PC-9 (cell line): Measurements from ENCODE around the gene CCDC194. TPM values are rescaled to one million over a fixed set of nuclear protein-coding genes. Genes with fewer than 3 reads are reported as not detected.

Experiments
- BruUV-seq: library from RNA; stranded (reverse); fragments of 400-500 nt; replicated peaks from 2 replicates; lab custom pipeline; 2021; lab: Mats Ljungman, UMichigan
- CTCF ChIA-PET: fragments of 300-600 bp; sonication (Branson Sonifier 250); formaldehyde crosslinking; loops from one replicate; lab custom pipeline; 2022; ENCODE audit warnings: antibody characterized with exemption; lab: Charles Lee
- POLR2A ChIA-PET: fragments of 300-600 bp; sonication (Branson Sonifier 250); formaldehyde crosslinking; loops from one replicate; lab custom pipeline; 2022; ENCODE audit warnings: antibody characterized with exemption; ENCODE audit not compliant: unreplicated experiment; lab: Charles Lee
- DNase-seq, 2 experiments: peaks; one replicate each; pipeline versions ENCODE4 v3.0.0 to v3.0.0-alpha.2; 2015 to 2022; ENCODE audit warnings: mixed read lengths in 1 of 2
- H2AFZ ChIP-seq: fragments of 200-600 bp; sonication (generic); 2 replicates; pipeline ENCODE4 v1.8.1; 2017; ENCODE audit warnings: antibody characterized with exemption
- H3F3A ChIP-seq: fragments of 200-600 bp; sonication (generic); 2 replicates; pipeline ENCODE4 v1.8.1; 2017; ENCODE audit warnings: antibody characterized with exemption, mild to moderate bottlenecking, low read depth; ENCODE audit not compliant: insufficient read depth
- H3K27ac ChIP-seq: fragments of 200-600 bp; sonication (generic); 2 replicates; pipeline ENCODE4 v1.6.1; 2016; ENCODE audit warnings: mixed run types
- H3K27me3 ChIP-seq: fragments of 200-600 bp; sonication (generic); 2 replicates; pipeline ENCODE4 v1.6.1; 2016; ENCODE audit warnings: low read depth, mixed run types; ENCODE audit not compliant: insufficient read depth
- H3K36me3 ChIP-seq: fragments of 200-600 bp; sonication (generic); 2 replicates; pipeline ENCODE4 v1.6.1; 2016; ENCODE audit warnings: low read depth, mixed run types
- H3K4me1 ChIP-seq: fragments of 200-600 bp; sonication (generic); replicated peaks from 2 replicates; pipeline ENCODE4 v1.6.1; 2016; ENCODE audit warnings: mixed run types; ENCODE audit not compliant: insufficient read depth
- H3K4me2 ChIP-seq: fragments of 200-600 bp; sonication (generic); 2 replicates; pipeline ENCODE4 v1.6.1; 2017; ENCODE audit warnings: mixed run types
- H3K4me3 ChIP-seq: fragments of 200-600 bp; sonication (generic); 2 replicates; pipeline ENCODE4 v1.6.1; 2016; ENCODE audit warnings: mixed run types
- H3K79me2 ChIP-seq: fragments of 200-600 bp; sonication (generic); 2 replicates; pipeline ENCODE4 v1.6.1; 2017; ENCODE audit warnings: low read depth, mixed run types
- H3K9me2 ChIP-seq: fragments of 200-600 bp; sonication (generic); 2 replicates; pipeline ENCODE4 v1.8.1; 2017; ENCODE audit warnings: mild to moderate bottlenecking; ENCODE audit not compliant: insufficient read depth
- H3K9me3 ChIP-seq: fragments of 200-600 bp; sonication (generic); 2 replicates; pipeline ENCODE4 v1.8.1; 2016; ENCODE audit warnings: low read depth; ENCODE audit not compliant: insufficient read depth
- H4K20me1 ChIP-seq: fragments of 200-600 bp; sonication (generic); 2 replicates; pipeline ENCODE4 v1.8.1; 2017; ENCODE audit not compliant: insufficient read depth
- CTCF ChIP-seq: fragments of 200-600 bp; sonication (generic); conservative IDR thresholded peaks from 2 replicates; pipeline ENCODE4 v1.6.1; 2017; ENCODE audit warnings: mixed run types, antibody characterized with exemption, mild to moderate bottlenecking, moderate library complexity
- EZH2 ChIP-seq: fragments of 200-600 bp; sonication (generic); IDR thresholded peaks from 2 replicates; pipeline ENCODE4 v1.8.0; 2017; ENCODE audit warnings: antibody characterized with exemption, low read depth
- intact Hi-C: fragments of 100-400 bp; cut with micrococcal nuclease; formaldehyde crosslinking; loops from one replicate; pipeline ENCODE4 v1.10.0; 2022; ENCODE audit not compliant: unreplicated experiment
- total RNA-seq: library from RNA; stranded (reverse); gene quantifications from 2 replicates; pipeline ENCODE4 v1.2.3, GENCODE V29; 2021

The CCDC194 gene
- total RNA-seq, 1 experiment from 2014 or later = not detected

- ChIA-PET POLR2A (no interaction called here), CTCF (no interaction called here)
- no peaks in the 10 kb centered on the region for H3K36me3 ChIP-seq
- peak in 1 of 2 experiments; percentile 42 for DNase-seq
- H3F3A ChIP-seq = peaks cover 7% of the 10 kb centered on the region; the same call in 1 of the 2 replicates
- no peaks in the 10 kb centered on the region for H3K9me2 ChIP-seq
- intact Hi-C loops = no loop called here
- no peaks in the 10 kb centered on the region for H4K20me1 ChIP-seq
- no peaks in the 10 kb centered on the region for H3K79me2 ChIP-seq
- H3K4me2 ChIP-seq = no peak overlapping the region
- no peak; the same call in 1 of the 2 replicates for TF ChIP-seq CTCF
- no peak for TF ChIP-seq EZH2
- no peaks in the 10 kb centered on the region for H3K27me3 ChIP-seq
- 0 out of 2 replicates have a peak, but pooled peaks cover 4% of the 10 kb centered on the region for H3K9me3 ChIP-seq
- BruUV-seq = no TSS peak
- H2AFZ ChIP-seq = no peak overlapping the region
- H3K4me1 ChIP-seq = peaks cover 7% of the 10 kb centered on the region
- H3K4me3 ChIP-seq = no peak overlapping the region
- no peak overlapping the region for H3K27ac ChIP-seq
These were observed 994 bp downstream of the CCDC194 start for GRCh38 chr19:17393002-17393401.

- Histone ChIP-seq H2AFZ (peak overlapping the region; percentile 92), H4K20me1 (no peaks in the 10 kb centered on the region), H3F3A (peaks cover 7% of the 10 kb centered on the region; the same call in 1 of the 2 replicates), H3K9me2 (no peaks in the 10 kb centered on the region), H3K4me2 (peak overlapping the region; percentile 96), H3K27me3 (no peaks in the 10 kb centered on the region), H3K27ac (no peak overlapping the region), H3K79me2 (no peaks in the 10 kb centered on the region), H3K4me3 (peak overlapping the region; percentile 64), H3K36me3 (no peaks in the 10 kb centered on the region), H3K9me3 (0 out of 2 replicates have a peak, but pooled peaks cover 4% of the 10 kb centered on the region), H3K4me1 (peaks cover 7% of the 10 kb centered on the region)
- intact Hi-C loops = no loop called here
- DNase-seq = no peak
- BruUV-seq = no TSS peak
- CTCF ChIA-PET = interaction anchor here (0.5 kb wide), 1 partner anchor 19 kb away, joined by 3 read pairs; no protein-coding TSS in a partner anchor
- POLR2A ChIA-PET = interaction anchor here (1.0 kb wide), 1 partner anchor 78 kb away, joined by 3 read pairs; no protein-coding TSS in a partner anchor
- TF ChIP-seq CTCF (no peak; the same call in none of the 2 replicates), EZH2 (no peak)
These were observed 2.4 kb downstream of the CCDC194 start for GRCh38 chr19:17391371-17392151.

GRCh38 chr19:17390665-17391370, 3.2 kb downstream of the CCDC194 start:
- no peaks in the 10 kb centered on the region for H4K20me1 ChIP-seq
- H3F3A ChIP-seq = peaks cover 7% of the 10 kb centered on the region; the same call in 1 of the 2 replicates
- CTCF ChIA-PET = interaction anchor here (0.5 to 0.7 kb wide), 2 partner anchors 70 to 98 kb away, joined by 4 read pairs; partner anchors contain the start of gene NXNL1
- H3K4me3 ChIP-seq = peak overlapping the region; percentile 64
- no peak overlapping the region for H3K27ac ChIP-seq
- no peaks in the 10 kb centered on the region for H3K79me2 ChIP-seq
- POLR2A ChIA-PET = no interaction called here
- H3K9me2 ChIP-seq = no peaks in the 10 kb centered on the region
- H3K4me1 ChIP-seq = peaks cover 7% of the 10 kb centered on the region
- intact Hi-C loops = no loop called here
- H3K27me3 ChIP-seq = no peaks in the 10 kb centered on the region
- DNase-seq = peak; percentile 82 to 92
- no TSS peak for BruUV-seq
- H3K4me2 ChIP-seq = peak overlapping the region; percentile 96
- H2AFZ ChIP-seq = peak overlapping the region; percentile 92
- TF ChIP-seq CTCF = peak; percentile 79
- TF ChIP-seq EZH2 = no peak
- no peaks in the 10 kb centered on the region for H3K36me3 ChIP-seq
- 0 out of 2 replicates have a peak, but pooled peaks cover 4% of the 10 kb centered on the region for H3K9me3 ChIP-seq
